SKM-1 treated with dmso at 0.1 percent for 144 hours (cell line): ENCODE data around the gene FILIP1L.
A peak's percentile ranks its signal among the peaks of the same experiment; 100 is the strongest.

ENCODE experiments used
- DNase-seq: peaks from one replicate; lab custom pipeline; 2025; ENCODE audit not compliant: unreplicated experiment; lab: John Stamatoyannopoulos, UW

FILIP1L gene

DNA sequence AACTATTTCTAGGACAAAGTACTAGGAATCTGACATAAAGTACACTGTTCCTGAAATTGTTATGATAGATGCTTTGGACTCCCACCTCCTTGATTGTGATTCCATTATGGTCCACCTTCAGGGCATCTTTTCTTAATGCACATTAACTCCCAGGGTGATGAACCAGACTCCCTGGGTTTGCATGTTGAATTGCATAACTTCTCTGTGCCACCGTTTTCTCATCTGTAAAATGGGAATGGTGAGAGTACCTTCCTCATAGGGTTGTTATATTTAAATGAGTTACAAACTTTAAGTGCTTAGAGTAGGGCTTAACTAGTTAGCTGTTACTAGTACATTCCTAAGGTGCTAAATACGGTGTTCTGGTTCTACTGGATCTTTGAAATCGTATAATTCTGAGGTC, 214.7 kb downstream of the FILIP1L start:
- no peak for DNase-seq

DNA sequence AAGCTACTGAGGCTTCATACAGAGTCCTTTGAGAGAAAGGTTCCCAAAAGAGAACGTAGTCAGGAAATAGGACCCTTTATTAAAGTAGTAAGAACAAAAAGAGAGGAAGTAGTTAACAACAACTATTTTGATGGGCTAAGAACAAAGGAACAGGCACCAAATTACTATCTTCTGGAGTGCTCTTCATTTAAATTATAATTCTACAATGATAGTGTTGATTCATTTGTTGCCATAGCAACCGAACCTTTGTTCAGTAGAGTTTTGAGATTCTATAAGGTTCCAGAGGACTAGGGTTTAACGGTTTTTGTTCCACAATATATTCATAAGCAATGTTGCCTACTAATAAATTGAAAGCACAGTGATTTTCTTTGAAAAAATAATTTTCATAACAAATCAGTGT, 217.8 kb downstream of the FILIP1L start:
- no peak for DNase-seq

DNA sequence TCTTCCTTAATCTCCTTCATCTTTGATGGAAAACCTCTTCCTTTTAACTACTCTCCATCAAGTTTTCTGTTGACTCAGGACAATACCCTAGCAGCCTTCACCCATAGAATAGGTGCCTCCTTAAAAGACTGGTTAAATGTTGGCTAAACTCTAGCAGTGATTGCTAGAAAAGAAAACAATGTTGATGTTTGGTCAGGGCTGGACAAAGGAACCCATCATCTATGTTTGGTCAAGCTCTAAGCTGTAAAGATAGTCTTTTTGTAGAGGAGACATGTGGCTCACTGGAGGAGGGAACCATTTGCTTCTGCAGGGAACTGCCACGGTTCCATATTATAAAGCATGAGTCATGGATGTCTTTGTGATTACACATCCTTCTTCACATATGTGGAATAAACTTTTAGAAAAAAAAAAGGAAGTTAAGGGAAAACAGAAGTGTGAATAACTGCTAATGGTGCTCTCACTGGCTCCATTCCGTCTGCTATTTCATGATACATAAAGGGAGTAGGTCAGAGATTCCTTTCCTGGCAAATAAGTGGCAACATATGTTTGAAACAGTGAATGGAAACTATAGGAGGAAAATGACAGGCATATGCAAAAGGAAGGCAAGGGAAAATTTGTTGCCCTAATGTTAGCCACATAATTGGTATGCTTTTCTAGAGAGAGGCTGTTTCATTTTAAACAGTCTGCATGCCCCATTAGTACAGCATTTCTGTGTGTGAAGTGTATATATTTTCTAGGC, 218.4 kb downstream of the FILIP1L start:
- DNase-seq: peak; percentile 89

DNA sequence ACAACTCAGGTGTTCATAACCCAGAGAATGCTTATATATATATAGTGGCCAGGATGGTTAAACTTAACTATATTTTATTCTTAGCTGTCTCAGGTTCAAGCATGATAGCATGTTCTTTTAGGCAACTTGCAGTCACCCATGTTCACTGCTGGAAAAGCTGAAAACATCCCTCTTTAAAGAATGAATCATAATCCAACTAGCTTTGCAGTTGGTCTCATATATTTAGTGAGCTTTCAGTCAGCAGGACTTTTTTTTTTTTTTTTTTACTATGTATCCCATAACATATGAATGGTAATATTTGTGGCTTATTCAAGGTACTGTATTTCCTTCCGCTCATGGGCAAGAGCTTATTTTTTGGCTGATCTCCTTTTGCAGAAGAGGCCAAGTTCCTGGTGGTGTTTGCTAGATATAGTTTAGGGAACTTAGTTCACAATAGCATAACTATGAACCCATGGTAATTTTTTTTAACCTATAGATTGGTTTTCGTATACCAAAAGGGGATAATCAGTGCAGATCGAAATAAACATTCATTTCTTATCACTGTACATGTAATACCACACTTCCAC, 219.1 kb downstream of the FILIP1L start:
- DNase-seq: peak; percentile 16

GRCh38 chr3:99892332-99892731, 222.0 kb downstream of the FILIP1L start:
- no peak for DNase-seq

GRCh38 chr3:99891610-99892285, 222.6 kb downstream of the FILIP1L start:
- DNase-seq: no peak

DNA sequence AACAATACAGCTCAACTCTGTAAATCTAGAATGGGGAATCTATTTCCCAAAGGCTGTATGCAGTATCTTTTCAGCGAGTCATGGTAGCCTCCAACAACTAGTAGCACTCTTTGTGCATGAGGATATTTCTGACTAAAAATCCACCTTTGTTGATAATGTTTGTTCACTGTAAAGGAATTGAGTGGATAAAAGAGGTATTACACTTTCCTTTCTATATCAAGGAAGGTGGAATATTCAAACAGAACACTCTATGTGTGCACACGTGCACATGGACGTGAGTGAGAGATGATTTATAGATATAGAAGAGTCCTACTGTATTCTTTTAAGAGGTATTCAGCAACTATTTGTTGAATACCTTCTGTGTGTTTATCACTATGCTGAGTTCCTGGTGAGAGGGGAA, 228.4 kb downstream of the FILIP1L start:
- no peak for DNase-seq

- DNase-seq: no peak
These were observed 229.2 kb downstream of the FILIP1L start for GRCh38 chr3:99885085-99885484.

- DNase-seq: no peak
These were observed 229.8 kb downstream of the FILIP1L start for GRCh38 chr3:99884484-99884883.

DNA sequence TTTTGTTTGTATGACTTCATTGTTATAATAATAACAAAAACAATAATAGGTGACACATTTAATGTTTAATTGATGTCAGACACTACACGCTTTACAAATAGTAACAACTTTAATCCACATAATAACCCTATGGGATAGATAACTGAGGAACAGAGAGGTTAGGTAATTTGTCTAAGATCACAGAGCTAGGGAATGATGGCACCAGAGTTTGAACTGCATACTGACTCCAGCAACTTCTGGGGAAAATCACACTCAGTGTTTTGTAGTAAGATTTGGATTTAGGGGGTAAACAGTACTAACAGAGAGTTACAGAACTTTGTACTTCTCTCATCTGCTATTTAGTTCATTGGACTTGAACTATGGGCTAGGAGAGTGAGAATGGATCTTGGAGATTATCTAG, 230.6 kb downstream of the FILIP1L start:
- DNase-seq: no peak

DNA sequence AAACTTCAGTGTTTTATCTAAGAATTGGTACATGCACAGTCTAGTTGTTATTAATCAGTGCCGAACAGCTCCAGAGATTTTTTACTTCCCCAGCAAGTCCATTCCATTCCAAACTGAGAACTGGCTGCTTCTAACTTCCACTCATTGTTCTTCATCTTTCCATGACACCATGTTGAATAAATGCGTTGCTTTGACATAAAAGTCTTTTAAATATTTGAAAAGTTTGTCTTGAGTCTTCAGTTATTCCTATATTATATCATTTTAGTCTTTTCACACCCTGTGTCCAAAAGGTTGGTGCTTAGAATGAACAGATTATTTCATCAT, 231.2 kb downstream of the FILIP1L start:
- no peak for DNase-seq

DNA sequence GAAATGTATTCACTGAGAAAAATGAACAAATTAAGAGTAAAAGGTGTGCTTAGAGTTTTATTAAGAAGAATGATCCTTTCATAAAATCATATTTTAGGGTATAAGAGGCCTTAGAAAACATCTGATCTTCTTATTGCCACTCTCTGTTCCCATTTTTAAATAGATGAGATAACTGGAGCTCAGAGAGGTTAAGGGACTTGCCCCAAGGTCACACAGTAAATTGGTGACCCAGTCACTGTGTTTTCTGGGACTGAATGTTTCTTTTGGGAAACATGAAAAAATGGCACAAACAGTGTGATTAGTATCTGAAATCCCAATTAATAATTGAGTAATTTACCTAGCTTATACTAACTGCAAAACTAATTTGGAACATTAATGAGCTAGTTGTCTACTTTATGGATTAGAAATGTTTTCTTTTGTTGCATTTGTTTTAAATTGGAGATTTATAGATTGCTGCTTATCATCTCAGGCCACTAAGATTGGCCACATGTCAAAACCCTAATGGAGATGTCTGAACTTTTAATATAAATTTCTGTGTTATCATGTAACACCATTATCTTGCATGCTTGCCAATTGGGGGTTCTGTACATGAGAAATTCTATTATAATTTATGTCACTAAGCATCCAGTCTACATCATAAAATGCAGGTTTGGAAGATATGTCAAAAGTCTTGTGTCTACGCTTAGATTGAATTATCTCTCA, 231.7 kb downstream of the FILIP1L start:
- DNase-seq: no peak

- DNase-seq: no peak
These were observed 233.2 kb downstream of the FILIP1L start for GRCh38 chr3:99881121-99881524.

GRCh38 chr3:99879275-99879674, 235.0 kb downstream of the FILIP1L start:
- DNase-seq: no peak

DNA sequence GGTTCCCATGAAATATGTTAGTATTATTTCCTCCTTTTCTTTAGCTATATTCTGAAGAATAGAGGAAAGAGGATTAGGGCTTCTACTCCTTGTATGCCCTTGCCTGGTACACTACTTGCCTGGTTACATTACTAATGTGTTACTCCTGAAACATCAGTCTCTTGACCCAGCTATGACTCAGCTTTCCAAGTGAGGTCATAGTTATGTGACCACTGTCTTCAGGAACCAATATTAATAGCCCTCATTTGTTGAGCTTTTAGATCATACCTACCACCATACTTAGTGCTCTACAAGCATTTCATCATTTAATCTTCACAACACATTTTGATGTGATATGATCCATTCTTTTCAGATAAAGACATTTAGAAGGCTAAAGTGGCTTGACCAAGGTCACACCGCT, 236.3 kb downstream of the FILIP1L start:
- no peak for DNase-seq

DNA sequence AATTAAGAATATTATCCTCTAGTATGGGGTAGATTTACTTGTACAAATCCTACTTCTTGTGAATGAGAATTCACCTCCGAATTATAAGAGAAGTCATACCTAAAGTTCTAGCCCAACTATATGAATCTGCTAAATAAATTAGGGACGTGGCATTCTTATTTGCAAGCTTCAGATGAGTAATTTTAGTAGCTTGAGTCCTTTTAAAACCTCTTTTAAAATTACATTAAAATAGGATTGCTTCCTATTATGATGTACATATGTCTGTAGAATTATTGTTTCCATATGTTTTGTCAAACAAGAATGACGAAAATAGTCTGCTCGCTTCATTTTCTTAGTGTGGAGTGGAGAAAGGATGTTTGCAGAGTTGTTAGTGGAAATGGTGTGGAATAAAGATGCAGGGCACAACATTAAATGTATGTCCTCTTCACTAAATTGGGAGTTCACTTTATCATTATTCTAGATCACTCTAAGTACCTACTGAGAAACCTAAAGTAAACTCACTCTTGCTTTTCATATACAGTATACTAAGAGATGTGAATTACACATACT, 237.2 kb downstream of the FILIP1L start:
- DNase-seq: no peak

GRCh38 chr3:99875929-99876841, 238.1 kb downstream of the FILIP1L start:
- DNase-seq: peak; percentile 78

- peak; percentile 57 for DNase-seq
These were observed 238.7 kb downstream of the FILIP1L start for GRCh38 chr3:99875581-99875928.

DNA sequence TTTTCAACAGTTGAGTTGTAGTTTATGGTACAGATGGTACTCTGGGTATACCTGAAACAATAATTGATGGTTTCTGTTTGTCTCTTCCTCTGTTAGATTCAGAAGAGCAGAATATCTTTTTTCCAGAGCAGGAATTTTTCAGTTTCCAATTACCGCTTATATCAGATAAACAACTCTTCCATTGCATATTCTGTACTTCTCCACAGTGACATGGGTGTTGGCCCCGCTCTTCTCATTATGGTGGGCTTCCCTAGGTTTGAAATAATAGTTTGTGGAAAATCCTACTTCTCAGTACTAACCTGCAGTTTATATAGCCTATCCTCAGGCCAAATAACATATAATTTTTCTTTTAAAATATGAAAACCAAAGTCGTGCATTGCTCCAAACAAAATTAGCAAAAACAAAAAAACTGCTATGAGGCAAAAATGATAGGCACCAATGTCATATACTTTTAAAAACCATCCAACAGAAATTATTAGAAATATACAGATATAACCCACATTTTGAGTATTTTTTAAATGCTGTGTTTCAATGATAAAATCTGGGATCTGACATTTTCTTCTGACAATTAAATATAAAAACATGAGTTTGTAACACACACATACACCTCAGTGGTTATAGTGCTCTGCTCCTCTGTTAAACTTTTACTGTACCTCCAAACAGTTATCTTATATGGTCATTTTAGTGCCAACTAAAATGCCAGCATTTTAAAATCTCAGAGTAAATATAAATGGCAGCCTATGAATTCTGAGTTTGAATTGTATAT, 239.9 kb downstream of the FILIP1L start:
- DNase-seq: no peak
